Measurements from ENCODE around the gene TSTD1.
"Not testable (repeated sequence)": the region's sequence is repeated elsewhere in the genome, so short reads cannot be mapped to it uniquely, and the experiment has no call there.

The TSTD1 gene

GRCh38 chr1:161037661-161038522 is 872 bp downstream of the TSTD1 start:
- DNase-seq (ENCODE audit: low read depth): no peak

GRCh38 chr1:161033751-161034150 is 5.0 kb downstream of the TSTD1 start:
- DNase-seq (ENCODE audit: low read depth): no peak

GRCh38 chr1:161032409-161032808 is 6.4 kb downstream of the TSTD1 start:
- no peak for DNase-seq (ENCODE audit: low read depth)

- DNase-seq (ENCODE audit: low read depth): no peak
These were observed 6.9 kb downstream of the TSTD1 start for GRCh38 chr1:161031874-161032273.

GRCh38 chr1:161029466-161029865 is 9.3 kb downstream of the TSTD1 start:
- not testable (repeated sequence) for DNase-seq (ENCODE audit: low read depth)

- DNase-seq (ENCODE audit: low read depth): not testable (repeated sequence)
These were observed 11.8 kb downstream of the TSTD1 start for GRCh38 chr1:161026954-161027353.

- DNase-seq (ENCODE audit: low read depth): not testable (repeated sequence)
These were observed 16.3 kb downstream of the TSTD1 start for GRCh38 chr1:161022432-161022831.

GRCh38 chr1:161021970-161022353 is 16.8 kb downstream of the TSTD1 start:
- DNase-seq (ENCODE audit: low read depth): no peak

- peak; percentile 79 for DNase-seq (ENCODE audit: low read depth)
These were observed 17.4 kb downstream of the TSTD1 start for GRCh38 chr1:161021165-161021969.

GRCh38 chr1:161020509-161021164 is 18.1 kb downstream of the TSTD1 start, which contains the start of gene F11R:
F11R (minus strand) TSS chr1:161021152; CDS start chr1:161021073, 79 bp downstream.
- DNase-seq (ENCODE audit: low read depth): no peak

- no peak for DNase-seq (ENCODE audit: low read depth)
These were observed 18.8 kb downstream of the TSTD1 start for GRCh38 chr1:161019751-161020495.

GRCh38 chr1:161019111-161019660 is 19.6 kb downstream of the TSTD1 start:
- DNase-seq (ENCODE audit: low read depth): not testable (repeated sequence)

- DNase-seq (ENCODE audit: low read depth): no peak
These were observed 20.2 kb downstream of the TSTD1 start for GRCh38 chr1:161018631-161018930.

GRCh38 chr1:161017756-161018630 is 20.8 kb downstream of the TSTD1 start:
- no peak for DNase-seq (ENCODE audit: low read depth)

GRCh38 chr1:161017181-161017580 is 21.6 kb downstream of the TSTD1 start:
- not testable (repeated sequence) for DNase-seq (ENCODE audit: low read depth)

- not testable (repeated sequence) for DNase-seq (ENCODE audit: low read depth)
These were observed 22.1 kb downstream of the TSTD1 start for GRCh38 chr1:161016683-161017082.

GRCh38 chr1:161013488-161014230 is 25.1 kb downstream of the TSTD1 start:
- peak; percentile 27 for DNase-seq (ENCODE audit: low read depth)

GRCh38 chr1:161013131-161013487 is 25.7 kb downstream of the TSTD1 start:
- DNase-seq (ENCODE audit: low read depth): no peak

- no peak for DNase-seq (ENCODE audit: low read depth)
These were observed 26.3 kb downstream of the TSTD1 start for GRCh38 chr1:161012420-161012819.

All from stimulated activated CD8-positive, alpha-beta memory T cell treated with anti-CD3 and anti-CD28 coated beads, Interleukin-15, amount 100 ng/mL, for 1 hour (primary cell).